HG02981 (cell line): ENCODE measurements around the gene SOST.
"Not testable (repeated sequence)": the region's sequence is repeated elsewhere in the genome, so short reads cannot be mapped to it uniquely, and the experiment has no call there.

ENCODE experiments used
- ATAC-seq: cut with Tn5 transposase; IDR thresholded peaks from one replicate; pipeline ENCODE4 v1.9.1; 2021; ENCODE audit warnings: mild to moderate bottlenecking, moderate library complexity; ENCODE audit not compliant: unreplicated experiment

The SOST gene

GRCh38 chr17:43758497-43759174 lies at the start of gene SOST:
Gene SOST (minus strand): TSS chr17:43758791. CDS start chr17:43758741, 50 bp downstream.
- no peak for ATAC-seq

DNA sequence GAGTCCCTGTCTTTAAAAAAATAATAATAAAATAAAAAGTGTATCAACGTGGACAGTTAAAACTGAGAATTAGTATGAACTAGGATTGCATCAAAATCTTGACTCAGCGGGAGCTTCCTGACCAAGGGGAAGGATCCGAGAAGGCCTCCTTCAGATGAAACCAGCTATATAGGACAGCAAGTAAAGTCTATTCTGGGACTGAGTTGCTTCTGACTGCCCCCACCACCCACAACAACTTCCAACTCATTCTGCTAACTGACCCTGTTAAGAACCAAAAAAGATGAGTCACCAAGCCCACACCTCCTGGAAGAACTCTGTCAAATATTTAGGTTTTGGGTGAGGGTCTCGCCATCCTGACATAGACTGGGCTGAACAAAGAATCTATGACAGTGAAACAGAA lies 49.5 kb upstream of the SOST start:
- no peak for ATAC-seq

DNA sequence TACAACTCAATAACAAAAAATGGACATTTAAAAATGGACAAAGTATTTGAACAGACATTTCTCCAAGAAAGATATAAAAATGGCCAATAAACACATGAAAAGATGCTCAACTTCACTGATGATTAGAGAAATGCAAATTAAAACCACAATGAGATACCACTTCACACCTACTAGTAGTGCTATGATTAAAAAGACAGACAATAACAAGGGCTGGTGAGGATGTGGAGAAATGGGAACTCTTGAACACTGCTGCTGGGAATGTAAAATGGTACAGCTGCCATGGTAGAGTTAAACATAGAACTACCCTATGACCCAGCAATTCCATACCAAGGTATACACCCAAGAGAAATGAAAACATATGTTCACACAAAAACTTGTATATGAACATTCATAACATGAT lies 46.5 kb upstream of the SOST start:
- ATAC-seq, result no peak

GRCh38 chr17:43803758-43804157 lies 45.2 kb upstream of the SOST start:
- ATAC-seq, result no peak

DNA sequence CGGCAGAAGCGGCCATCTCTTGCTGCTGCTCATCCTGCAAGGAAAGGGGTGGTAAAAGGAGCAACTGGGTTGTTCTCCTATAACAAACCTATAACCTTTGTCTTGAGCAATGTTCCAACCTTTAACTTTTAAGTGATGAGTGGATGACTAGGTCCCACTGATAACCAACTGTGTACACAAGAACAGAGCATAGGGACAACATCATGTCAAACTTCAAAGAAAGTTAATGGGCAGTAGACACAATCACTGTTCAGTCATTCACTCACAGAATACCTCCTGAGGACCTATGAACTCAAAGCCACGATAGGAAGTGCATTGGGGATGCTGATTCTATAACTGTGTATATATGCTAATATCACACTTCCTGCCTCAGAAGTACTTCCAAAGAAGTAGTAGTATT lies 43.3 kb upstream of the SOST start:
- no peak for ATAC-seq

DNA sequence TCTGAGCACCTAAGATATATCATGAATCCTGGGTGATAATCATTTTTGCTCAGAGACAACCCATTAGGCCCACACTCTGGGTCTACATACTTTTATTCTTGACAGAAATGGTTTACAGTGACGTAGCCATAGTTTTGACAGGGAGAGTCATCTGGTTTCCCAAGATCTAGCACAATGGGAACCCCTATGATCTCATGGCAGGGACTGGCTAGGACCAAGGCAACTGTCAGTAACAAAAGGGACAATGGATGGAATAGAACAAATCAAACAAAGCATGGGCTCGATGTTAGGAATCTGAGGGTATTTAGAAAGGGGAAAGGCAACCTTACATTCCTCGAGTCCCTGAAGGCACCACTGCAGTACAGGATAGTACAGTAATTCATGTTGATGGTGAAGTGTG lies 42.1 kb upstream of the SOST start:
- ATAC-seq, result no peak

DNA sequence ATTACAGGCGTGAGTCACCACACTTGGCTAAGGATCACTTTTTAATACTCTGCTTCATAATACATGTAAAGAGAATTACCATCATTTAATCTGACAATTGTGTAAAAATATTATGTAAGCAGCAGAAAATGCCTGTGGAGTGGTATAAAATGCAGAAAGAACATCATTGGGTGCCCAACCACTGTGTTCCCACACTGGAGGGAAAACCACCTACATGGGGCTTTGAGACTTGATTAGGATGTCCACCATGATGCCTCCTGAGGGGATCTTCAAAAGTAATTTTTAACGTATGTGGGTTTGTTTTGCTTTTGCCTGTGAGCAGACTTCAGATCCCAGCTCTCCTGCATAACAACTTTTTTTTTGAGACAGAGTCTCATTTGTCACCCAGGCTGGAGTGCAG lies 40.5 kb upstream of the SOST start:
- ATAC-seq, result no peak

DNA sequence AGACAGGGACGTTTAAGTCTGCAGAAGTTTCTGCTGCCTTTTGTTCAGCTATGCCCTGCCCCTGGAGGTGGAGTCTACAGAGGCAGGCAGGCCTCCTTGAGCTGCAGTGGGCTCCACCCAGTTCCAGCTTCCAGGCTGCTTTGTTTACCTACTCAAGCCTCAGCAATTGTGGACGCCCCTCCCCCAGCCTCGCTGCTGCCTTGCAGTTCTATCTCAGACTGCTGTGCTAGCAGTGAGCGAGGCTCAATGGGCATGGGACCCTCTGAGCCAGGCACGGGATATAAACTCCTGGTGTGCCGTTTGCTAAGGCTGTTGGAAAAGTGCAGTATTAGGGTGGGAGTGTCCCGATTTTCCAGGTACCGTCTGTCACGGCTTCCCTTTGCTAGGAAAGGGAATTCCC lies 39.4 kb upstream of the SOST start:
- not testable (repeated sequence) for ATAC-seq

DNA sequence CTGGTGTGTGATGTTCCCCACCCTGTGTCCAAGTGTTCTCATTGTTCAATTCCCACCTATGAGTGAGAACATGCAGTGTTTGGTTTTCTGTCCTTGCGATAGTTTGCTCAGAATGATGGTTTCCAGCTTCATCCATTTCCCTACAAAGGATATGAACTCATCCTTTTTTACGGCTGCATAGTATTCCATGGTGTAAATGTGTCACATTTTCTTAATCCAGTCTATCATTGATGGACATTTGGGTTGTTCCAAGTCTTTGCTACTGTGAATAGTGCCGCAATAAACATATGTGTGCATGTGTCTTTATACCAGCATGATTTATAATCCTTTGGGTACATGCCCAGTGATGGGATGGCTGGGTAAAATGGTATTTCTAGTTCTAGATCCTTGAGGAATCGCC lies 34.1 kb upstream of the SOST start:
- ATAC-seq, result not testable (repeated sequence)

DNA sequence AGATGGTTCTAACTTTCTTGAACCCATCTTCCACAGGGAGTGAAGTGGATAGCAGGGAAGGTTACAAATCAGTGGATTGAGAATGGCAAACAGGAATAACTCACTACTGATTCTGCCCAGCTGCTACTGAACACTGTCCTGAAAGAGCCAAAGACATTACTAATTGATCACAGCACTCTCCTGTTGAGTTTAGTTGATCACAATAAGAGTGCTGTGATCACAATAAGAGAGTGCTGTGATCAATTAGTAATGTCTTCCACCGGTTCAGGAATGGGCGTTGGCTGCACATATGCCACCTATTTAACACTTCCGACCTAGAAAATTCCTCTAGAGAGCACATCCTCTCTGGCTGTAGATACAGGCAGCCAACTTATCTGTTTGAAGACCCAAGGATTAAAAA lies 33.0 kb upstream of the SOST start:
- no peak for ATAC-seq

GRCh38 chr17:43790311-43790940 lies 31.8 kb upstream of the SOST start:
- ATAC-seq, result no peak

GRCh38 chr17:43789482-43789881 lies 30.9 kb upstream of the SOST start:
- ATAC-seq, result no peak

DNA sequence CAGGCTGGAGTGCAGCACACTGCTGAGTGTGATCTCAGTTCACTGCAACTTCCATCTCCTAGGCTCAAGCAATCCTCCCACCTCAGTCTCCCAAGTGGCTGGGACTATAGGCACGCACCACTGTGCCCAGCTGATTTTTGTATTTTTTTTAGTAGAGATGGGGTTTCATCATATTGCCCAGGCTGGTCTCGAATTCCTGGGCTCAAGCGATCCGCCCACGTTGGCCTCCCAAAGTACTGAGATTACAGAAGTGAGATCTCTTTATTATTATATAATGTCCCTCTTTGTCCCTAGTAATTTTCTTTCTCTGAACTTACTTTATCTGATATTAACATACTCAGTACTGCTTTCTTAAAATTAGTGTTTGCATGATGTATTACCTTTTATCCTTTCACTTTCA lies 29.9 kb upstream of the SOST start:
- no peak for ATAC-seq

- ATAC-seq, result no peak
These were observed 29.1 kb upstream of the SOST start for GRCh38 chr17:43787728-43788127.

- ATAC-seq, result no peak
These were observed 26.1 kb upstream of the SOST start for GRCh38 chr17:43784628-43785101.

DNA sequence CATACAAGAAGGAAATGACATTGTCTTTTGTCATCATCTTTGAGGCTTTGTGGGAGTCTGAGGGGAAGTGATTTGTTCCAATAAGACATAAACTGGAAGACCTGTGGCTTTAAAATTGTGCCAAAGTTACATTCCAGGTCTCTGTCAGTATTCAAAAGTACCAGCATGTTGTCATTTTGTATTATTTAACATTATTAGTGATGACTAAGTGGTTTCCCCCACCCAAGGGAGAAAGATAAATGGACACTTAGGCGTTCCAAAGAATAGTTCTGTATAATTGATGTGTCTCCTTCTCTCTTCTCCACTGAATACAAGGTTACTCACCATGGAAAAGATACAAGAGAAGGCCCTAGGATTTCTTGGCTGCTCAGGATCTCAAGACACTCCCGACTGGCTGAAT lies 25.5 kb upstream of the SOST start:
- no peak for ATAC-seq

GRCh38 chr17:43782913-43783680 lies 24.5 kb upstream of the SOST start:
- no peak for ATAC-seq

- no peak for ATAC-seq
These were observed 21.5 kb upstream of the SOST start, which contains the start of gene CFAP97D1 for GRCh38 chr17:43780135-43780534. Gene CFAP97D1 (plus strand): TSS chr17:43780435. CDS start chr17:43780463, 28 bp downstream.

DNA sequence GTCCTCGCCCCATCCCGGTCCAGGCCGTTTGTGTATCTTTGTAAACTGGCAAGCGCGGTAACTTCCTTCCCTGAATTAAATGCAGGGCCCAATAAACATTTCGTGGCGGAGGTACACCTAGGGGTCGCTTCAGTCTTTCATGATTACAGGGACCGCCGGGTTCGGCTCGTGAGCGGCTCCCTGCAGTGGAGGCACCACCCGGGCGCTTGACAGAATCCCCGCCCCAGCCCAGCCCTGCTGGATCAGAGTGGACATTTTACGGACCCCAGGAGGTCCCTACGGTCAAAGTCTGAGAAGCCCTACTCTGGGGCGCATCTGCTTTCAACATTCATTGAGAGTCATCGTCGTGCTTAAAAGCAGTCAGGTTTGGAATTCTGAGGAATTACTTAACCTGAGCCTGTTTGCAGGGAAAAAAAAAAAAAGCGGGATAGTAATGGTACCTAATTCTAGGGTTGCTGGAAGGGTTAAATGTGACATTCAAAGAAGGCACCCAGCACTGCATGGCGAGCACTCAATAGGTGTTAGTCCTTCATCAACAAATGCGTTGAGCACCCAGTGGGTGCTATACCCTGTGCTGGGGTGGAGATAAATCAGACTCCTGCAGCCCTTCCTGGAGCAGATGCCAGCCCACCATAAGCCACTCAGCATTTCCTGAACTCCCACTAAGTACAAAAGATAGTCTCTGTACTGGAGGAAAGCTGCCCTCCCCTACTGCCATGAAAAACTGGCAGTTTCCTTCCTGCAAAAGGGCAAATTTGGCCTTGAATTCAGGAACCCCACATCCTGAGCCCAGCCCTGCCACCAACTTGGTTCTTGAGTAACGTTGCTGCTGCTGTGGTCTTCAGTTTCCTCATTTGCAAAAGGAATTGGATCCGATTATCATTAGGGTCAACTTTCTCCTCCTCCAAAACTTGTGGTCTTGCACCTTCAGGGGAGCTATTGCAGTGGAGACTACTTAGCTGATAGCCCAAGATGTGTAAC lies 20.8 kb upstream of the SOST start:
- peak; percentile 13 for ATAC-seq

GRCh38 chr17:43778337-43779144 lies 19.9 kb upstream of the SOST start, which contains the start of gene DUSP3:
Gene DUSP3 (minus strand): TSS chr17:43778977. CDS start chr17:43778924, 53 bp downstream.
- ATAC-seq, result peak; percentile 74
